Epithelial cell of prostate (primary cell): Measurements from ENCODE around the gene UTP18.
"Not testable (repeated sequence)": the region's sequence is repeated elsewhere in the genome, so short reads cannot be mapped to it uniquely, and the experiment has no call there.

ENCODE experiments used
- DNase-seq: peaks from one replicate; pipeline ENCODE4 v3.0.0-alpha.2; 2011; ENCODE audit warnings: low read depth, low spot score
- H3K27ac ChIP-seq: fragments of 450-650 bp; 2 replicates; pipeline ENCODE4 v1.5.1; 2017; ENCODE audit warnings: mild to moderate bottlenecking

UTP18 gene

GRCh38 chr17:51260237-51261023 is at the start of gene UTP18:
TSS of gene UTP18 (plus strand) at chr17:51260546. CDS start at chr17:51260585, 39 bp downstream.
- H3K27ac ChIP-seq = peak within 1 kb of the TSS; percentile 91
- DNase-seq = peak; percentile 89

DNA sequence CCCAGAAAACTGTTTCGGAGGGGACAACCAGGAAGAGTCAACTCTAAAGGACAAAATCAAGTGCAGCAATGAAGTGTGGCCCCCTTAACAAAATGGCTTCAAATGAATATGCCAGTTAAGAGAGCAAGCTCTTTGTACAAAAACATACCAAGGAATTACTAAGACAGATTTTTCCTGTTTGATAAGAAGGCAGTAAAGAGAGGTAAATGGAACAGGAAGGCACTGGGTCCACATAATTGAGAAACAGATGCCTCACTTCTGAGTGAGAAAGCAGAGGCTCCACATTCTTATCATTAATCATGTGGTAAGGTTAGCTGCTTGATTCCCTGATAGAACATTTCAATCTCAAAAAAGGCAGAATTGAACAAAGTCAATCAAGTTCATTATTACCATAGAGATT is 45.4 kb upstream of the UTP18 start:
- H3K27ac ChIP-seq = no peak overlapping the region
- no peak for DNase-seq

DNA sequence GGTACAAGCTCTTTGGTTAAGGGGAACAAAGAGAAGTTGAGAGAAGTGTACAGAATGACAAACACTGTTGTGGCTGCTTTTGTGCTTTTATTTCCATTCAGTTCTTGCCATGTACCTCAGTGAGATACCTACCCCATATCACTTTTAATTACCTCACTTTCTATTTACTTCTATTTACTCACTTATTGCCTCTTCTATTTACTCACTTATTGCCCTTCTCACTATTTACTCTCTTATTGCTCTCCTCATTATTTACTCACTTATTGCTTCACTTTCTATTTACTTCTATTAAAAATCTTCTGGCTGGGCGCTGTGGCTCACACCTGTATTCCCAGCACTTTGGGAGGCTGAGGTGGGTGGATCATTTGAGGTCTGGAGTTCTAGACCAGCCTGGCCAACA is 42.4 kb upstream of the UTP18 start:
- H3K27ac ChIP-seq = no peak overlapping the region
- DNase-seq = no peak

DNA sequence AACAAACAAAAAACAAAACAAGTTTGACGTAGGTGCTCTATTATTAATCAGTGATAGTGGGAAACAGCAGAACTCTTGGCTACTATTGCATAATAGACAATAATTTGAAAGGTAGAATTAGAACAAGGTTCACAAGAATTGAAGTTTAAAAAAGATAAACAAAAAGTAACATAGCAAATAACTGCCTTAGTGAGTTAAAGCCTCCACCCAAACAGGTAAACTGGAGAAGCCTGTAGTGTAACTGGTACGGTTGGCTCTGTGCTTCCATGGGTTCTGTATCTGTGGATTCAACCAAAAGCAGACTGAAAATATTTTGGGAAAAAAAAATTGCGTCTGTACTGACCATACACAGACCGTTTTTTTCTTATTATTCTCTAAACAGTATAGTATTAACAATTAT is 39.0 kb upstream of the UTP18 start:
- no peak for DNase-seq
- H3K27ac ChIP-seq = no peak overlapping the region

DNA sequence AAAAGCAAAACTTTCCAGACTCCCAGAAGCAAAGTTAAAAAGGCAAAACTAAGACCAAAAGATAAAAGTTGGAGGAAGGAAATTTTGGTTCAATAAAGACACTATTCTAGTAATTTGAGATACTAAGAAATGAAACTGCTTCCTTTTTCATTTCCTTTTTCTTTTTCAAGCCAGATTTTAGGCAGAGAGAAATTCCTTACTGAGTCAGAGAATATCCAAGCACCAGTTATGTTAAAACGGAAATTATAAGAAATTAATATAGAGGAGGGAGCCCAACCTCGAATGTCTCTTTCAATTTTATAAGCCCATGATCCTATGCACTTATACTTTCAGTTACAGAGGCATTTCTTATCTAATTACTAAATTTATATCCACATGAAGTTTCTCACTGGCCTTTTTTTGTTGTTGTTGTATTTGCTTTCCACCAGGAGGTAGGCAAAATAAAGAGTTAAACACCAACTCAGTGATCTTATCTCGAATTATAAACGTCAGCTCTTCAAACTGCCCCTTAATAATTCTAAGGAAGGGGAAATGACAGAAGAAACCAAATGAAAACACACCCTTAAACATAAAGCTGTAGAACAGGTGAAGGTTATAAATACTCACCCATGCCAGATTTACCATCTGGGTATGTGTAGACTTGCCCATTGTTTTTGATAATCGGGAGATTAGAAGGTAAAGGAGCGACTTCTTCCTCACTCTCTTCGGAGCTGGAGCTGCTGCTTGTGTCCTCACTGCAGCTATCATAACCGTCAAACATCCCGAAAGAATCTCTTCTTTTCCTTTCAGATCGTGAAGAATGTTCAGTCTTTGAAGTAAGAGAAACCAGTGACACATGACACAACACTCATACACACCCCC is 35.7 kb upstream of the UTP18 start:
- DNase-seq = no peak
- no peak overlapping the region for H3K27ac ChIP-seq

GRCh38 chr17:51225523-51225922 is 34.8 kb upstream of the UTP18 start:
- DNase-seq, H3K27ac ChIP-seq: not testable (repeated sequence)

- H3K27ac ChIP-seq = peak overlapping the region; percentile 10
- no peak for DNase-seq
Measured at GRCh38 chr17:51228161-51228560, 32.2 kb upstream of the UTP18 start.

- no peak for DNase-seq
- no peak overlapping the region for H3K27ac ChIP-seq
Measured at GRCh38 chr17:51229889-51230288, 30.5 kb upstream of the UTP18 start.

DNA sequence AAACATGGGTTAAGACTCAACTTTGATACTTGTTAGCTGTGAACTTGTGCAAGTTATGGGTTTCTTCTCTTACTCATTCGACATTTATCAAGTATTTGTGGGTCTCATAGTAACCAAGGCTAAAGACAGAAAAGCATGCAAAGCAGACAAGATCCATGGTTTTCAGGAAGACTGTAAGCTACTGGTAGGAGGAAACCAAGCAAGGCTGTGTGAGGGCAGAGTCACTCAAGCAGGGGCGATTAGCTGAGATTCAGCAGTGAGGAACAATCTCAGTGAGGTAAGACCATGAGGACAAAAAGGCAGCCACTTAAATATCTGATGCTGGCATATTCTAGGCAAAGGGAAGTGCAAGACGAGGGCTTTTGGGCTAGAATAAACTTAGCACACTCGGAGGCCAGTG is 30.0 kb upstream of the UTP18 start:
- no peak for DNase-seq
- H3K27ac ChIP-seq = no peak overlapping the region

GRCh38 chr17:51231999-51232398 is 28.3 kb upstream of the UTP18 start:
- DNase-seq = no peak
- H3K27ac ChIP-seq = no peak overlapping the region

DNA sequence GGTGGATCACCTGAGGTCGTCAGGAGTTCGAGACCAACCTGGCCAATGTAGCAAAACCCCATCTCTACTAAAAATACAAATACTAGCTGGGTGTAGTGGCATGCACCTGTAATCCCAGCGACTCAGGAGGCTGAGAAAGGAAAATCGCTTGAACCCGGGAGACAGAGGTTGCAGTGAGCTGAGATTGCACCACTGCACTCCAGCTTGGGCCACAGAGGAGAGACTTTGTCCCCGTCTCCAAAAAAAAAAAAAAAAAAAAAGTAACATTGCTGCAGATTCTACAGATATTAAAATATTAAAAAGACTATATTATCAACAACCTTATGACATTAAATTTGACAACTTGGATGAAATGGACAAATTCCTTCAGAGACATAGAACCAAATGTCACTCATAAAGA is 26.2 kb upstream of the UTP18 start:
- DNase-seq = no peak
- no peak overlapping the region for H3K27ac ChIP-seq

DNA sequence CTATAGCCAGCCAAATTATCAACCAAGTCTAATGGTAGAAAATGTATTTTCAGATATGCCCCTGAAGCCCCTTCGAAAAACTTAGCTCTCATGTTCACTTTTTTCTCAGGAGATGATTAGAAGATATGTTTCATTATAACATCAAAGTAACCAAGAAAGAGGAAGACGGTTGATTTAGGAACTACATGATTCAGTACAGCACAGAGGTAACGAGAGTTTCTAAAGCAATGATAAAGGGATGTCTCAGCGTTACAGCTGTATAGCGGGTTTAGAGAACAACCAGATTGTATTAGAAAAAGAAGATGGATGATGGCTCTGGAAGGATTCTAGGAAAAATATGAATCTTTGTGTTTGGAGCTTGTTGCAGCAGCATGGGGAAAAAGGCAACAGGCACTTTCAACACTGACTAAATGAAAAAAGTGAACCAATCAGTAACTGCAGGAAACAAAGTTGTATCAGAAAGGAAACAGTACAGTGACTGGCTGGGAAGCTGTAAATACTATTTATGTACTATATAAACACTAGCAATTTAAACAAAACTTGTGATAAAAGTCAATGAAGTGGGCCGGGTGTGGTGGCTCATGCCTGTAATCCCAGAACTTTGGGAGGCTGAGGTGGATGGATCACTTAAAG is 22.0 kb upstream of the UTP18 start:
- no peak overlapping the region for H3K27ac ChIP-seq
- DNase-seq = no peak

DNA sequence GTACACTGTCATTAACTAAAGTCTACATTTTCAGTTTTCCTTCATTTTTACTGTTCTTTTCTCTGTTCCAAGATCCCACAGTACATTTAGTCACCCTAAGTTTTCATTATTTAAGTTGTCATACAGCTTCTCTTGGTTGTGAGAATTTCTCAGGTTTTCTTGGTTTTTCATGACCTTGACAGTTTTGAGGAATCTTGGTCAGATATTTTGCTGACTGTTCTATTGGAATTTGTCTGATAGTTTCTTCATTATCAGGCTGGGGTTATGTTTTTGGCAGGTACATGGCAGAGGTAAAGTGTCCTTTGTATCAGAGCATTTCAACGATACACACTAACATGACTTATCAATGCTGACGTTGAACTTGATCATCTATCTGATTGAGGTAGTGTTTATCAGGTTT is 20.1 kb upstream of the UTP18 start:
- DNase-seq = no peak
- H3K27ac ChIP-seq = no peak overlapping the region

- no peak for DNase-seq
Measured at GRCh38 chr17:51244041-51244440, 16.3 kb upstream of the UTP18 start.

GRCh38 chr17:51245535-51245934 is 14.8 kb upstream of the UTP18 start:
- no peak for DNase-seq
- no peak overlapping the region for H3K27ac ChIP-seq

More at GRCh38 chr17:51244041-51244440, 16.3 kb upstream of the UTP18 start:
- no peak overlapping the region for H3K27ac ChIP-seq

- H3K27ac ChIP-seq = no peak overlapping the region
- no peak for DNase-seq
Measured at GRCh38 chr17:51250314-51250840, 10.0 kb upstream of the UTP18 start.

- H3K27ac ChIP-seq = peak overlapping the region; percentile 42
- DNase-seq = no peak
Measured at GRCh38 chr17:51251010-51251409, 9.3 kb upstream of the UTP18 start.

GRCh38 chr17:51255673-51256072 is 4.7 kb upstream of the UTP18 start:
- no peak overlapping the region for H3K27ac ChIP-seq
- DNase-seq = no peak

DNA sequence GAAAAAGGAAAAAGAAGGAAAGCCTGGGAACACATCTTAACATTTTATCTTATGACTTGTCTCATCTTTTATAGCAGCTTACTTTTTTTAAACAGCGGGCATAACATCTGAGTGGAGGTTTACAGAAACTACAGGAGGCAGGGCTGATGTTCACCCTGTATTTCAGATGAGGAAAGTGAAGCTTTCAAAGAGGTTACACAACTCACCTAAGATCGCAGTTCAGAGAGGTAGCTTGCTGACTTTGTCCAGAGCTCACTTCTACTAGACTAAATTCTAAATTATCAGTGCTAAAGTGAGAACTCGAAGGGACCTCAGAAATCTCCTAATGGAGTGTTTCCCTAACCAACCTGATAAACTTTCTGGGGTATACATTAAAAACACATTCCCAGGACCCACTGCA is 4.2 kb upstream of the UTP18 start:
- DNase-seq = no peak
- H3K27ac ChIP-seq = no peak overlapping the region

- peak overlapping the region; percentile 14 for H3K27ac ChIP-seq
- no peak for DNase-seq
Measured at GRCh38 chr17:51257150-51258081, 2.9 kb upstream of the UTP18 start.
